ENCODE results near the gene LYG1.
"Not testable (repeated sequence)": the region's sequence is repeated elsewhere in the genome, so short reads cannot be mapped to it uniquely, and the experiment has no call there.

Gene LYG1

GRCh38 chr2:99301097-99301496 is at the start of gene LYG1:
Gene LYG1 (minus strand): TSS chr2:99301197. CDS start chr2:99295670, 5,527 bp downstream.
- POLR2A ChIA-PET; H3K4me1 ChIP-seq (ENCODE audit: control insufficient read depth, insufficient read depth, low read length); CTCF ChIA-PET; H3K9me3 ChIP-seq (ENCODE audit: control insufficient read depth, insufficient read depth, low read depth, low read length); H3K27ac ChIP-seq (ENCODE audit: extremely low read depth, low read depth, low read length); H3K4me3 ChIP-seq (ENCODE audit: low read depth, low read length): not testable (repeated sequence)
- H3K36me3 ChIP-seq (ENCODE audit: control insufficient read depth in 2 of 2, insufficient read depth in 1 of 2, low read length in 2 of 2), result peaks cover 0 to 15% of the 10 kb centered on the region in 2 experiments; a peak in 2 of 3 replicates

GRCh38 chr2:99350194-99350593 is 49.2 kb upstream of the LYG1 start:
- TF ChIP-seq ZNF433 (tag by site-specific recombination; IDR thresholded peaks at IDR 0.05; ENCODE audit: low read depth), result no peak
- TF ChIP-seq OSR2 (tag by site-specific recombination; IDR thresholded peaks at IDR 0.05), result no peak
- no peak for TF ChIP-seq ZNF350 (tag by site-specific recombination; IDR thresholded peaks at IDR 0.05)
- no peak for TF ChIP-seq ZNF791 (tag by site-specific recombination; IDR thresholded peaks at IDR 0.05)
- no peak for TF ChIP-seq ZNF214 (tag by site-specific recombination; IDR thresholded peaks at IDR 0.05; ENCODE audit: borderline replicate concordance)
- no peak for TF ChIP-seq ZNF274 (IDR thresholded peaks at IDR 0.05; ENCODE audit: low read length)
- no peak for TF ChIP-seq ZNF274 (tag by site-specific recombination; IDR thresholded peaks at IDR 0.05; ENCODE audit: borderline replicate concordance)
- no peak for TF ChIP-seq ZNF843 (tag by site-specific recombination; IDR thresholded peaks at IDR 0.05)
- TF ChIP-seq, protein P1, sequence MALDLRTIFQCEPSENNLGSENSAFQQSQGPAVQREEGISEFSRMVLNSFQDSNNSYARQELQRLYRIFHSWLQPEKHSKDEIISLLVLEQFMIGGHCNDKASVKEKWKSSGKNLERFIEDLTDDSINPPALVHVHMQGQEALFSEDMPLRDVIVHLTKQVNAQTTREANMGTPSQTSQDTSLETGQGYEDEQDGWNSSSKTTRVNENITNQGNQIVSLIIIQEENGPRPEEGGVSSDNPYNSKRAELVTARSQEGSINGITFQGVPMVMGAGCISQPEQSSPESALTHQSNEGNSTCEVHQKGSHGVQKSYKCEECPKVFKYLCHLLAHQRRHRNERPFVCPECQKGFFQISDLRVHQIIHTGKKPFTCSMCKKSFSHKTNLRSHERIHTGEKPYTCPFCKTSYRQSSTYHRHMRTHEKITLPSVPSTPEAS (tag by site-specific recombination; IDR thresholded peaks at IDR 0.05), result no peak
- no peak for TF ChIP-seq ZNF404 (tag by site-specific recombination; IDR thresholded peaks at IDR 0.05)
- TF ChIP-seq, protein P2, sequence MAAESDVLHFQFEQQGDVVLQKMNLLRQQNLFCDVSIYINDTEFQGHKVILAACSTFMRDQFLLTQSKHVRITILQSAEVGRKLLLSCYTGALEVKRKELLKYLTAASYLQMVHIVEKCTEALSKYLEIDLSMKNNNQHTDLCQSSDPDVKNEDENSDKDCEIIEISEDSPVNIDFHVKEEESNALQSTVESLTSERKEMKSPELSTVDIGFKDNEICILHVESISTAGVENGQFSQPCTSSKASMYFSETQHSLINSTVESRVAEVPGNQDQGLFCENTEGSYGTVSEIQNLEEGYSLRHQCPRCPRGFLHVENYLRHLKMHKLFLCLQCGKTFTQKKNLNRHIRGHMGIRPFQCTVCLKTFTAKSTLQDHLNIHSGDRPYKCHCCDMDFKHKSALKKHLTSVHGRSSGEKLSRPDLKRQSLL (tag by site-specific recombination; IDR thresholded peaks at IDR 0.05), result no peak
- TF ChIP-seq ZNF514 (tag by site-specific recombination; IDR thresholded peaks at IDR 0.05), result no peak
- TF ChIP-seq, protein P3, sequence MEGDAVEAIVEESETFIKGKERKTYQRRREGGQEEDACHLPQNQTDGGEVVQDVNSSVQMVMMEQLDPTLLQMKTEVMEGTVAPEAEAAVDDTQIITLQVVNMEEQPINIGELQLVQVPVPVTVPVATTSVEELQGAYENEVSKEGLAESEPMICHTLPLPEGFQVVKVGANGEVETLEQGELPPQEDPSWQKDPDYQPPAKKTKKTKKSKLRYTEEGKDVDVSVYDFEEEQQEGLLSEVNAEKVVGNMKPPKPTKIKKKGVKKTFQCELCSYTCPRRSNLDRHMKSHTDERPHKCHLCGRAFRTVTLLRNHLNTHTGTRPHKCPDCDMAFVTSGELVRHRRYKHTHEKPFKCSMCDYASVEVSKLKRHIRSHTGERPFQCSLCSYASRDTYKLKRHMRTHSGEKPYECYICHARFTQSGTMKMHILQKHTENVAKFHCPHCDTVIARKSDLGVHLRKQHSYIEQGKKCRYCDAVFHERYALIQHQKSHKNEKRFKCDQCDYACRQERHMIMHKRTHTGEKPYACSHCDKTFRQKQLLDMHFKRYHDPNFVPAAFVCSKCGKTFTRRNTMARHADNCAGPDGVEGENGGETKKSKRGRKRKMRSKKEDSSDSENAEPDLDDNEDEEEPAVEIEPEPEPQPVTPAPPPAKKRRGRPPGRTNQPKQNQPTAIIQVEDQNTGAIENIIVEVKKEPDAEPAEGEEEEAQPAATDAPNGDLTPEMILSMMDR (tag by site-specific recombination; IDR thresholded peaks at IDR 0.05), result no peak
- no peak for TF ChIP-seq PRDM1 (tag by site-specific recombination; IDR thresholded peaks at IDR 0.05)
- no peak for TF ChIP-seq ZNF670 (tag by site-specific recombination; IDR thresholded peaks at IDR 0.05; ENCODE audit: low read depth)
- Histone ChIP-seq H3K4me1 (ENCODE audit: control insufficient read depth, insufficient read depth, low read length) (no peaks in the 10 kb centered on the region), H3K4me3 (ENCODE audit: low read depth, low read length) (no peak overlapping the region), H3K9me3 (ENCODE audit: control insufficient read depth, insufficient read depth, low read depth, low read length) (no peaks in the 10 kb centered on the region), H3K36me3 (ENCODE audit: control insufficient read depth in 2 of 2, insufficient read depth in 1 of 2, low read length in 2 of 2) (no peaks in the 10 kb centered on the region), H3K27ac (ENCODE audit: extremely low read depth, low read depth, low read length) (no peak overlapping the region)
- ChIA-PET POLR2A (interaction anchor here (1.5 kb wide), 1 partner anchor 13 kb away, joined by 3 read pairs; no protein-coding TSS in a partner anchor), CTCF (interaction anchor here (0.6 kb wide), 1 partner anchor 127 kb away, joined by 3 read pairs; no protein-coding TSS in a partner anchor)

DNA sequence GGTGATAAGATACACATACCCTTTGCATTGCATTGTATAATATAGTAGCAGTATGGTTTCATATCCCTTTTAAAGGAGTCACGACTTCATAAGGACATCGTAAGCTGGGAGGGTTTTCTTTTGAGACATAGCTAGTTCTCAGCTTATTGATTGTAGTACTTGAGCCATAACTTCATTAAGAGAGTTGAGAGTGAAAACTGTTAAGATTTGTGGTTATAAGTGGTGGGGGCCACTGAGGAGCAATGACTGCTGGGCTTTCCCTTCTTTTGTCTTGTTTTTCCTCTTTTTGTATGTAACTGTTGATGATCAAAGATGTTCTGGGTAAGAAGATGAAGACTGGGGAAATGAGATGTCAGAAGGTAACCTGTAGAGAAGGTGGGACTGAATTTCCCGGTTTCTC is 47.2 kb upstream of the LYG1 start:
- no peaks in the 10 kb centered on the region for H3K4me1 ChIP-seq (ENCODE audit: control insufficient read depth, insufficient read depth, low read length)
- no peak overlapping the region for H3K4me3 ChIP-seq (ENCODE audit: low read depth, low read length)
- CTCF ChIA-PET, result interaction anchor here (0.9 kb wide), 1 partner anchor 12 kb away, joined by 3 read pairs; no protein-coding TSS in a partner anchor
- POLR2A ChIA-PET, result interaction anchor here (2.3 kb wide), 1 partner anchor 12 kb away, joined by 10 read pairs; the partner anchor contains the start of genes EIF5B and TXNDC9
- no peak overlapping the region for H3K27ac ChIP-seq (ENCODE audit: extremely low read depth, low read depth, low read length)
- no peaks in the 10 kb centered on the region for H3K9me3 ChIP-seq (ENCODE audit: control insufficient read depth, insufficient read depth, low read depth, low read length)
- no peaks in the 10 kb centered on the region for H3K36me3 ChIP-seq (ENCODE audit: control insufficient read depth in 2 of 2, insufficient read depth in 1 of 2, low read length in 2 of 2)
- no peak for TF ChIP-seq BCL11B (tag by site-specific recombination; IDR thresholded peaks at IDR 0.05; ENCODE audit: low read depth)
- no peak for TF ChIP-seq ZNF624 (tag by site-specific recombination; IDR thresholded peaks at IDR 0.05)
- no peak for TF ChIP-seq TCF7L2 (IDR thresholded peaks at IDR 0.05; ENCODE audit: borderline replicate concordance, low read depth, low read length)
- TF ChIP-seq, protein P4, sequence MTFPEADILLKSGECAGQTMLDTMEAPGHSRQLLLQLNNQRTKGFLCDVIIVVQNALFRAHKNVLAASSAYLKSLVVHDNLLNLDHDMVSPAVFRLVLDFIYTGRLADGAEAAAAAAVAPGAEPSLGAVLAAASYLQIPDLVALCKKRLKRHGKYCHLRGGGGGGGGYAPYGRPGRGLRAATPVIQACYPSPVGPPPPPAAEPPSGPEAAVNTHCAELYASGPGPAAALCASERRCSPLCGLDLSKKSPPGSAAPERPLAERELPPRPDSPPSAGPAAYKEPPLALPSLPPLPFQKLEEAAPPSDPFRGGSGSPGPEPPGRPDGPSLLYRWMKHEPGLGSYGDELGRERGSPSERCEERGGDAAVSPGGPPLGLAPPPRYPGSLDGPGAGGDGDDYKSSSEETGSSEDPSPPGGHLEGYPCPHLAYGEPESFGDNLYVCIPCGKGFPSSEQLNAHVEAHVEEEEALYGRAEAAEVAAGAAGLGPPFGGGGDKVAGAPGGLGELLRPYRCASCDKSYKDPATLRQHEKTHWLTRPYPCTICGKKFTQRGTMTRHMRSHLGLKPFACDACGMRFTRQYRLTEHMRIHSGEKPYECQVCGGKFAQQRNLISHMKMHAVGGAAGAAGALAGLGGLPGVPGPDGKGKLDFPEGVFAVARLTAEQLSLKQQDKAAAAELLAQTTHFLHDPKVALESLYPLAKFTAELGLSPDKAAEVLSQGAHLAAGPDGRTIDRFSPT (tag by site-specific recombination; IDR thresholded peaks at IDR 0.05), result no peak
- TF ChIP-seq, protein P5, sequence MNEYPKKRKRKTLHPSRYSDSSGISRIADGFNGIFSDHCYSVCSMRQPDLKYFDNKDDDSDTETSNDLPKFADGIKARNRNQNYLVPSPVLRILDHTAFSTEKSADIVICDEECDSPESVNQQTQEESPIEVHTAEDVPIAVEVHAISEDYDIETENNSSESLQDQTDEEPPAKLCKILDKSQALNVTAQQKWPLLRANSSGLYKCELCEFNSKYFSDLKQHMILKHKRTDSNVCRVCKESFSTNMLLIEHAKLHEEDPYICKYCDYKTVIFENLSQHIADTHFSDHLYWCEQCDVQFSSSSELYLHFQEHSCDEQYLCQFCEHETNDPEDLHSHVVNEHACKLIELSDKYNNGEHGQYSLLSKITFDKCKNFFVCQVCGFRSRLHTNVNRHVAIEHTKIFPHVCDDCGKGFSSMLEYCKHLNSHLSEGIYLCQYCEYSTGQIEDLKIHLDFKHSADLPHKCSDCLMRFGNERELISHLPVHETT (tag by site-specific recombination; IDR thresholded peaks at IDR 0.05), result no peak
- TF ChIP-seq, protein P6, sequence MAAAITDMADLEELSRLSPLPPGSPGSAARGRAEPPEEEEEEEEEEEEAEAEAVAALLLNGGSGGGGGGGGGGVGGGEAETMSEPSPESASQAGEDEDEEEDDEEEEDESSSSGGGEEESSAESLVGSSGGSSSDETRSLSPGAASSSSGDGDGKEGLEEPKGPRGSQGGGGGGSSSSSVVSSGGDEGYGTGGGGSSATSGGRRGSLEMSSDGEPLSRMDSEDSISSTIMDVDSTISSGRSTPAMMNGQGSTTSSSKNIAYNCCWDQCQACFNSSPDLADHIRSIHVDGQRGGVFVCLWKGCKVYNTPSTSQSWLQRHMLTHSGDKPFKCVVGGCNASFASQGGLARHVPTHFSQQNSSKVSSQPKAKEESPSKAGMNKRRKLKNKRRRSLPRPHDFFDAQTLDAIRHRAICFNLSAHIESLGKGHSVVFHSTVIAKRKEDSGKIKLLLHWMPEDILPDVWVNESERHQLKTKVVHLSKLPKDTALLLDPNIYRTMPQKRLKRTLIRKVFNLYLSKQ (tag by site-specific recombination; IDR thresholded peaks at IDR 0.05; ENCODE audit: borderline replicate concordance), result no peak

All from HEK293 (cell line).